Measurements from ENCODE around the gene RASL12. TPM values are rescaled to one million over a fixed set of nuclear protein-coding genes. Genes with fewer than 3 reads are reported as not detected.

The RASL12 gene
- total and polyA plus RNA-seq, 2 of the 8 experiments (the other 6 are each of a cell fraction or from before 2014, with no cell fraction given): 9.5 to 10.3 TPM

- Histone ChIP-seq H3K4ac (replicated peaks; ENCODE audit: insufficient read length, low read depth, low read length) (peak overlapping the region; percentile 11), H2BK5ac (ENCODE audit: low read depth, low read length) (no peak overlapping the region; the same call in 1 of the 2 replicates), H3K79me1 (ENCODE audit: low read depth, low read length) (no peaks in the 10 kb centered on the region), H3K27ac (ENCODE audit: low read depth, low read length) (no peak overlapping the region), H2AK5ac (ENCODE audit: low read depth, low read length) (no peak overlapping the region), H4K8ac (ENCODE audit: extremely low read depth, insufficient read depth, low read length) (no peak overlapping the region), H3K9me3 (ENCODE audit: insufficient read depth in 2 of 2, low read depth in 1 of 2, low read length in 1 of 2) (no peaks in the 10 kb centered on the region), H3K79me2 (ENCODE audit: control insufficient read depth in 1 of 2, insufficient read depth in 2 of 2, low read length in 2 of 2) (no peaks in the 10 kb centered on the region), H2BK12ac (ENCODE audit: low read depth, low read length) (peak overlapping the region; percentile 97; the same call in 1 of the 2 replicates), H3K56ac (replicated peaks; ENCODE audit: insufficient read length, low read depth, low read length) (no peak overlapping the region), H4K91ac (replicated peaks; ENCODE audit: insufficient read length, low read length) (no peak overlapping the region), H4K20me1 (replicated peaks in 1 of 2; ENCODE audit: control insufficient read depth in 1 of 2, insufficient read depth in 2 of 2, low read length in 2 of 2) (no peaks in the 10 kb centered on the region), H3K27me3 (replicated peaks in 1 of 4; ENCODE audit: control insufficient read depth in 3 of 4, extremely low read depth in 1 of 4, insufficient read depth in 3 of 4, low read length in 3 of 4) (peaks cover 0 to 7% (median 2%) of the 10 kb centered on the region in 4 experiments; a peak in 5 of 7 replicates), H3K4me1 (replicated peaks in 1 of 4; ENCODE audit: control insufficient read depth in 3 of 4, insufficient read depth in 4 of 4, low read length in 3 of 4) (peaks cover 15 to 32% (median 23%) of the 10 kb centered on the region in 4 experiments), H2AFZ (ENCODE audit: low read length) (no peak overlapping the region), H3K14ac (ENCODE audit: insufficient read length) (no peak overlapping the region), H3K18ac (ENCODE audit: extremely low read depth, low read length) (peak overlapping the region; percentile 26; the same call in 1 of the 2 replicates), H3K4me3 (ENCODE audit: extremely low read depth in 1 of 4, insufficient read depth in 2 of 4, low read depth in 3 of 4, low read length in 4 of 4) (no peak overlapping the region), H3K23me2 (ENCODE audit: low read depth, low read length) (no peaks in the 10 kb centered on the region; the same call in 1 of the 2 replicates), H3K9ac (replicated peaks in 1 of 4; ENCODE audit: extremely low read depth in 1 of 4, low read depth in 3 of 4, low read length in 3 of 4) (no peak overlapping the region), H2BK15ac (ENCODE audit: low read length) (no peak overlapping the region), H2BK120ac (replicated peaks; ENCODE audit: low read depth, low read length) (no peak overlapping the region), H4K5ac (ENCODE audit: insufficient read length, low read depth, low read length) (no peak overlapping the region), H3K4me2 (ENCODE audit: insufficient read depth in 1 of 2, low read depth in 2 of 2, low read length in 2 of 2) (no peak overlapping the region), H3K23ac (ENCODE audit: insufficient read length) (no peak overlapping the region), H2BK20ac (ENCODE audit: low read length) (no peak overlapping the region; the same call in 1 of the 2 replicates), H3K36me3 (ENCODE audit: control insufficient read depth in 2 of 4, insufficient read depth in 4 of 4, low read length in 3 of 4) (no peaks in the 10 kb centered on the region)
- WGBS, 2 experiments (ENCODE audit: extremely low coverage in 1 of 2, insufficient coverage in 1 of 2, insufficient read length in 1 of 2, insufficient replicate concordance in 2 of 2, low coverage in 1 of 2, low lambda C conversion rate in 2 of 2, missing lambda C conversion rate in 1 of 2): 89% methylated on average over 6 of the region's 6 CpGs; no CpG with 5 or more reads in 1 of the 2 experiments
- FAIRE-seq (peak; percentile 28), DNase-seq (ENCODE audit: low read depth in 1 of 2, low spot score in 2 of 2) (peak in 1 of 2 experiments; percentile 77)
- CTCF ChIA-PET (ENCODE audit: partially characterized antibody): interaction anchor here (0.7 to 32.9 kb wide), 15 partner anchors 9 to 323 kb away, joined by 3 to 1213 read pairs (median 5); partner anchors contain the start of genes KBTBD13, RASL12 and SLC51B
- POLR2A ChIA-PET (ENCODE audit: partially characterized antibody): interaction anchor here (1.6 to 14.5 kb wide), 4 partner anchors 9 to 19 kb away, joined by 4 to 93 read pairs (median 13); partner anchors contain the start of genes KBTBD13 and RASL12
- TF ChIP-seq RAD21 (IDR thresholded peaks at IDR 0.05 in 1 of 2, conservative IDR thresholded peaks at IDR 0.05 in 1 of 2; ENCODE audit: low read depth in 2 of 2, low read length in 2 of 2) (peak; percentile 47 to 62), TAF7 (optimal IDR thresholded peaks at IDR 0.05; ENCODE audit: borderline replicate concordance, low read depth, low read length) (no peak), CTCF (IDR thresholded peaks at IDR 0.05; ENCODE audit: control extremely low read depth in 1 of 3, insufficient read depth in 1 of 3, low read depth in 1 of 3, low read length in 3 of 3) (peak; percentile 68 to 87 (median 82))
Observed at GRCh38 chr15:65085990-65086679, 18.3 kb upstream of the RASL12 start.
